ENCODE results near the gene NDUFA11. TPM values are rescaled to one million over a fixed set of nuclear protein-coding genes. Genes with fewer than 3 reads are reported as not detected.
"Not testable (repeated sequence)": the region's sequence is repeated elsewhere in the genome, so short reads cannot be mapped to it uniquely, and the experiment has no call there.

The NDUFA11 gene
- polyA plus RNA-seq, 3 donors, result 188 to 552 (median 396) TPM

DNA sequence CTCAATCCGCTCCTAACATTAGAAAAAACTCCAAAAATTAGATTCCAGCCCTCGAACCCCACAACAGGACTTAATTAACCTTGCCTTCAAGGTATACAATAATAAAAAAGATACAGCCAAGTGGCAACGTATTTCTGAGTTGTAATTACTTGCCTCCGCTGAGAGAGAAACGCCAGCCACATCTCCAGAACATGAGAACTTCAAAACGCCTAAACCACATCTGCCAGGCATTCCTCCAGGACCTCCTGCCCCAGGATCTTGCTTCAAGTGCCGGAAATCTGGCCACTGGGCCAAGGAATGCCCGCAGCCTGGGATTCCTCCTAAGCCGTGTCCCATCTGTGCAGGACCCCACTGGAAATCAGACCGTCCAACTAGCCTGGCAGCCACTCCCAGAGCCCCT is 49.5 kb downstream of the NDUFA11 start:
- H3K79me2 ChIP-seq (ENCODE audit: insufficient read depth, low read length); H3K4me3 ChIP-seq (replicated peaks in 1 of 3; ENCODE audit: low read depth in 2 of 3, low read length in 3 of 3); H3K4me2 ChIP-seq (replicated peaks; ENCODE audit: extremely low read depth, low read length, poor library complexity, severe bottlenecking); DNase-seq; H3K27me3 Mint-ChIP-seq (ENCODE audit: low read depth in 3 of 3); intact Hi-C loops (cut with micrococcal nuclease); H2AFZ ChIP-seq (ENCODE audit: insufficient read depth, low read depth, low read length, poor library complexity, severe bottlenecking); H3K27ac ChIP-seq (ENCODE audit: low read depth in 1 of 2, low read length in 2 of 2); H3K27ac Mint-ChIP-seq; H3K4me3 Mint-ChIP-seq; H3K4me1 ChIP-seq (ENCODE audit: control insufficient read depth in 1 of 2, insufficient read depth in 2 of 2, low read length in 2 of 2); H4K20me1 ChIP-seq (ENCODE audit: insufficient read depth, low read length); H3K27me3 ChIP-seq (ENCODE audit: control insufficient read depth in 2 of 2, insufficient read depth in 2 of 2, low read length in 2 of 2); H3K9me3 Mint-ChIP-seq; H3K4me1 Mint-ChIP-seq; H3K9ac ChIP-seq (ENCODE audit: insufficient read depth, low read length, poor library complexity, severe bottlenecking); H3K36me3 ChIP-seq (replicated peaks in 1 of 2; ENCODE audit: control insufficient read depth in 1 of 2, insufficient read depth in 2 of 2, low read length in 2 of 2); H3K9me3 ChIP-seq (replicated peaks in 1 of 2; ENCODE audit: control insufficient read depth in 1 of 2, insufficient read depth in 1 of 2, low read length in 2 of 2); H3K36me3 Mint-ChIP-seq: not testable (repeated sequence)
- WGBS (ENCODE audit: insufficient coverage), result 90% methylated on average over 10 of the region's 10 CpGs

DNA sequence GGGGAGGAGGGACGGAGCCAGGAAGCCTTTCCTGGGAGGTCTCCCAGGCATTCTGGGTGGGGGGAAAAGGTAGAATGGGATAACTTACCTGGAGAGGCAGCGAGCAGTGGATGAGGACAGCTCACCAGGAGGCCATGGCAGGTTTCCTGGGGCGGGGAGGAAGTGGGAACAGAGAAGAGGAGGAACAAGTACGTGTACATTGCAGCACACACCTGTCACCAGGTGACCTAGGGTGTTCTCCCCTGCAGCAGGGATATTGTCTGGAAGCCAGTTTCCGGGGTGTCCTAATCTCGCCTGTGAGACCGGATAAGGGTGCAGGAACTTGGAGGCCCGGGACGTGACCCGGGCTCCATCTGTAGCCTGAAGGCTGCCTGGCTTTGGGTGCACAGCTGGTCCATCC is 52.3 kb downstream of the NDUFA11 start, which contains the start of gene FUT3:
FUT3 (minus strand) TSS at position 148 of the 400 bp plus-strand sequence.
- H3K4me1 Mint-ChIP-seq, result peaks cover 6% of the 10 kb centered on the region
- Histone ChIP-seq H4K20me1 (ENCODE audit: insufficient read depth, low read length) (no peaks in the 10 kb centered on the region), H3K4me2 (replicated peaks; ENCODE audit: extremely low read depth, low read length, poor library complexity, severe bottlenecking) (no peak within 1 kb of the TSS), H3K27ac (ENCODE audit: low read depth in 1 of 2, low read length in 2 of 2) (no peak within 1 kb of the TSS), H3K36me3 (replicated peaks in 1 of 2; ENCODE audit: control insufficient read depth in 1 of 2, insufficient read depth in 2 of 2, low read length in 2 of 2) (no peaks in the 10 kb centered on the region), H2AFZ (ENCODE audit: insufficient read depth, low read depth, low read length, poor library complexity, severe bottlenecking) (no peak within 1 kb of the TSS), H3K9ac (ENCODE audit: insufficient read depth, low read length, poor library complexity, severe bottlenecking) (no peak within 1 kb of the TSS), H3K27me3 (ENCODE audit: control insufficient read depth in 2 of 2, insufficient read depth in 2 of 2, low read length in 2 of 2) (no peaks in the 10 kb centered on the region), H3K4me1 (ENCODE audit: control insufficient read depth in 1 of 2, insufficient read depth in 2 of 2, low read length in 2 of 2) (peaks cover 0 to 5% of the 10 kb centered on the region in 2 donors), H3K4me3 (replicated peaks in 1 of 3; ENCODE audit: low read depth in 2 of 3, low read length in 3 of 3) (no peak within 1 kb of the TSS), H3K79me2 (ENCODE audit: insufficient read depth, low read length) (no peaks in the 10 kb centered on the region), H3K9me3 (replicated peaks in 1 of 2; ENCODE audit: control insufficient read depth in 1 of 2, insufficient read depth in 1 of 2, low read length in 2 of 2) (no peaks in the 10 kb centered on the region)
- peaks cover 0 to 5% (median 3%) of the 10 kb centered on the region in 3 donors for H3K27me3 Mint-ChIP-seq (ENCODE audit: low read depth in 3 of 3)
- H3K27ac Mint-ChIP-seq, result peak within 1 kb of the TSS in 3 of 7 donors; percentile 3 to 43 (median 27)
- peak within 1 kb of the TSS in 1 of 2 donors; percentile 65 for H3K4me3 Mint-ChIP-seq
- no peaks in the 10 kb centered on the region for H3K9me3 Mint-ChIP-seq
- H3K36me3 Mint-ChIP-seq, result no peaks in the 10 kb centered on the region
- intact Hi-C loops (cut with micrococcal nuclease), result no loop called here
- TF ChIP-seq CTCF (IDR thresholded peaks at IDR 0.05), result no peak
- no peak for DNase-seq
- WGBS (ENCODE audit: insufficient coverage), result 81% methylated on average over 9 of the region's 10 CpGs
